ENCODE measurements around the gene PNPLA8.

Gene PNPLA8

GRCh38 chr7:108464743-108465142 lies 61.2 kb downstream of the PNPLA8 start:
- no peak for DNase-seq

- DNase-seq, result no peak
These were observed 62.3 kb downstream of the PNPLA8 start for GRCh38 chr7:108463613-108464012.

DNA sequence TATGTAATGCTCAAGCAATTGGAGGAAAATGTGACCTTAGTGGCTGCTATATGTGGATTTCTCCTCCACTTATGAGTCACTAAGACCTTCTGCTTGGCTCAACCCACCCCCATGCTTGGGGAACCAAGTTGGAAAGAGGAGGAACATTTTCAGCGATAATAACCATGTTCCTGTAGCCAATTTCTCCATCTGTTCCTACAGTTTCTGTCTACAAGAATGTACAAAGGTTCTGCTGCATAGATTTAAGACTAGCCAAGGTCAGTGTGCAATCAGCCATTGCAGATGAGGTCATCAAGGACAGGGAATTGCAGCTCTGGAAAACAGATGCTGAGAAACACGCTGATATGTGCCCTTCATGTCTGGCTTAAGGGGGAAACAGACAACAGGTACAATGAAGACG lies 64.1 kb downstream of the PNPLA8 start:
- peak; percentile 23 for DNase-seq

DNA sequence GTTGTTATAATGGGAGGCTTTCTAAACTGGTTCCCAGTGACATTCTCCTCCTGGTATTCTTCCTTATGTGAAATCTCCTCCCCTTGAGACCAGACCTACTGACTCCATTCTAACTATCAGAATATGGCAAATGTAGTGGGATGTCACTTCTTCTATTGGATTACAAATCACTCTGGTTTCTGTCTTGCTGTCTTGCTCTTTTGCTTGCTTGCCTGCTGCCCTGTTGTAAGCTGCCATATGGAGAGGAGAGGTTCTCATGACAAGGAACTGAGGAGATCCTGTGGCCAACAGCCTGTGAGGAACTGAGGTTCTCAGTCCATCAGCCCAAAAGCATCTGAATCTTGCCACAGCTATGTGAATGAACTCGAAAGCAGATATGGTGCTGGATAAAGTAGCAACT lies 65.0 kb downstream of the PNPLA8 start:
- DNase-seq, result no peak

- peak; percentile 23 for DNase-seq
These were observed 65.9 kb downstream of the PNPLA8 start for GRCh38 chr7:108459922-108460551.

- DNase-seq, result no peak
These were observed 68.1 kb downstream of the PNPLA8 start for GRCh38 chr7:108457871-108458270.

DNA sequence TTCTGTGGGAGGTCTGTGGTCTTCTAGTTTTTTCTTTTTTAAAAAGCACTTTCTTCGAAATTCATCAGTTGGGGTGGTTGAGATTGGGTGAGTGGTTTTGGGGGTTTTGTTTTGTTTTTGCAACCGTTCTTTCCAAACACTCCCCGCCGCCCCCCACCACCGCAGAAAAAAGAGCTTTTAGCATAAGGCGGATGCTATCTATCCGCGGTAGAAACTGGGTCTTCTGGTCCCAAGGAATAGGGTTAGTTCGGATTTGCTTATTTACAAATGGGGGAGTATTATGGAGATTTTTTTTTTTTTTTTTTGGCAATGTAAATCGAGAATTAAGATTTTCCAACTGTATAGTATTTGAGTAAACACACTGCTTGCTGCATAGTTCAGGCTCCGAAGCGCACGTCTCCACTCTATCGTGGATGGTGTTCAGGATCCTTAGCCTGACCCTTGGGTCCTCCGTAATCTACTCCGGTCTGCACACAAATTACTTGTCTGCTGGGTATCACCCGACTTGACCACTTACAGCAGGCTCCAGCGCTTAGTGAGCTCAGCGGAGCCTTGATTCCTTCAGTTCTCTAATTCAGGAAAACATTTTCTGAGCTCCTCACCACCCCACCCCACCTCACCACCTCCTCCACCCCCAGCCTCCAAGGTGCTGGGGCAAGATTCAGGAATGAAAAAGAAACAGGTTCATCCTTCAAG lies 68.9 kb downstream of the PNPLA8 start:
- DNase-seq, result no peak

- DNase-seq, result peak; percentile 74
These were observed 69.8 kb downstream of the PNPLA8 start, which contains the start of gene NRCAM for GRCh38 chr7:108455998-108456677. Gene NRCAM, minus strand, starts transcription at chr7:108456436. Its CDS starts 216,372 bp downstream, at chr7:108240064.

DNA sequence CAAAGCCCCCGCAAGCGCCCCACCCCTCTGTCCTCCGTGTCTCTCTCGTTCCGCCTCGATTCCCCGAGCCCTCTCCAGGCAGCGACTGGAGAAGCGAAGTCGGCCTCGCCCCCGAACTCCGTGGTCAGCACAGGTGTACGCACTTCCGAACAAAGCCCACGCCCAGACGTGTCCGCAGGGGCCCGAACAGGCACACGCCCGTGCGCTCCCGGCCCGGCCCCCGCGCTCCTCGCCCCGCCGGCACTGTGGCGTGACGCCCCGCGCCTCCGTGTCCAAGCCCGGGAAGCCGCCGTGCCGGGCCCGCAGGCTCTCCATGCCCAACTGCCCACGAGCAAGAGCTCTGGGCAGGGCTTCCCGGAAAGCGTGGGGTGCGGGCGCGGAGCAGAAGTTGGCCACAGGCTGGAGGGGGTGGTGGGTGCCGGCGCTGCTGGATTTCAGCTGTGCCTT lies 70.4 kb downstream of the PNPLA8 start:
- DNase-seq, result peak; percentile 31

GRCh38 chr7:108454674-108455550 lies 71.0 kb downstream of the PNPLA8 start:
- peak; percentile 32 for DNase-seq

- no peak for DNase-seq
These were observed 71.6 kb downstream of the PNPLA8 start for GRCh38 chr7:108454317-108454673.

DNA sequence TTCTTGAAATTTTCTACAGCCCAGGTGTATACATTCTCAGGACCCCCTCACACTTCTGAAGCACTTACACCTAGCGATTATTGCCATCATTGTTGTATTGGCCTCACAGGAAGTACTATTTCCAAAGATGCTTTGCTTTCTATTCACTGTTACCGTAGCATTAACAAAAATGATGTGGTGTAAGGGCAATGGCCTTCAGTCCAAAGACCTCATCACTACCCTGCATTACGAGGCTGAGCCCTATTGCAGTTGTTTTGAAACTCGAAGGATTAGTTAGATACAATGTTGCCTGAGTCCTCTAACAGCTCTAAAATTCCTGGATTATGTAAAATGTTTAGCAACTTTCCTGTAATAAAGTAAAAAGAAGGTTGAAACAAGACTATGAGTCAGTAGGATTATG lies 72.6 kb downstream of the PNPLA8 start:
- no peak for DNase-seq

DNA sequence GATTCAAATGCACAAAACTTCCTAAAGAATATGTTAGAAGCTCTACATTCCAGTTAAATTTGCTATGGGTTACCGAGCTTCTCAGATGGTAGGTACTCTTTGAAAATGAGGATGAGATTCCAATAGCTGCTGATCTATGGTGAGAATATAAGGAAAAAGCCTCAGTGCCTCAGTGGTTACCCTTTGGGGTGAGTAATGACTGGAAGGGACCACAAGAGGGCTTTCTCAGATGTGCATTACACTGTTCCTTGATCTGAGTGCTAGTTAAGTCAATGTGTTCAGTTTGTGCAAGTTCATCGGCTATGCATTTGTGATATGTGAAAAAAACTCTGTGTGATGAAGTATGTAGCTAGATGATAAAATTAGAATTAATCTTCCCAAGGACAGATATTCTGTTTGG lies 73.2 kb downstream of the PNPLA8 start:
- no peak for DNase-seq

DNA sequence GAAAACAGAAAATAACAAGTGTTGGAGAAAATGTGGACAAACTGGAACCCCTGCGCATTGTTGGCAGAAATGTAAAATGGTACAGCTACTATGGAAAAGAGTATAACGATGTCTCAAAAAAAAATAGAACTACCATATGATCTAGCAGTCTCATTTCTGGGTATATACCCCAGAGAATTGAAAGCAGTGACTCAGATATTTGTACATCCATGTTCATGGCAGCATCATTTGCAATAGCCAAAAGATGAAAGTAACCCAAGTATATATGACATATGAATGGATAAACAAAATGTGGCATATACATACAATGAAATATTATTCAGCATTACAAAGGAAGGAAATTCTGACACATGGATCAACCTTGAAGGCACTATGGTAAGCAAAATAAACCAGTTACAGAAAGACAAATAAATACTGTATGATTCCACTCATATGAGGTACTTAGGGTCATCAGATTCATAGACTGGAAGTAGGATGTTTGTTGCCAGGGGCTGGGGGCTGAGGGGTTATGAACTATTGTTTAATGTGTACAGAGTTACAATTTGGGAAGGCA lies 74.6 kb downstream of the PNPLA8 start:
- DNase-seq, result no peak

- no peak for DNase-seq
These were observed 75.8 kb downstream of the PNPLA8 start for GRCh38 chr7:108450160-108450559.

- no peak for DNase-seq
These were observed 76.4 kb downstream of the PNPLA8 start for GRCh38 chr7:108449521-108449920.

GRCh38 chr7:108448584-108449505 lies 77.1 kb downstream of the PNPLA8 start:
- no peak for DNase-seq

- DNase-seq, result peak; percentile 53
These were observed 83.8 kb downstream of the PNPLA8 start for GRCh38 chr7:108442039-108442568.

DNA sequence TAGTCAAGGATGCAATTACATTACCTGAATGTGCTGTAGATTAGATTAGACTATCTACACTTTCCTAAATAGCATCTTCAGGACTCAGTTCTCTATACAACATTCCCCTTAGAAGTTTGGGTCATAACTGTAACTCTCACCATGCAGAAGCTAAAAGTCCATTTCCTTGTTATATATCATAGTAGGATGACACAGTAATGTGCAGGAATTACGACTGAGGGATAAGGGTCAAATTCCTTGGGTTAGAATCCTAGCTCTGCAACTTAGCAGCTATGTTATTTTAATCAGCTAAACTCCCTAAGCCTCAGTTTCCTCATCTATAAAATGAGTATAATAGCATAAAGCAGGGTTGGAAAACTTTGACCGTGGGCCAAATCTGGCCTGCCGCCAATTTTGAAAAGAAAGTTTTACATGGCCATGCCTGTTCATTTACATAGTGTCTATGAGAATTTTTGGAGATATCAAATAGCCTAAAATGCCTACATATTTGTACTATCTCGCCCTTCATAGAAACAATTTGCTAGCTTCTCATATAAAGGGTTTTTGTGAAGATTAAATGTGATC lies 84.5 kb downstream of the PNPLA8 start:
- DNase-seq, result no peak

- no peak for DNase-seq
These were observed 85.3 kb downstream of the PNPLA8 start for GRCh38 chr7:108440613-108441012.

DNA sequence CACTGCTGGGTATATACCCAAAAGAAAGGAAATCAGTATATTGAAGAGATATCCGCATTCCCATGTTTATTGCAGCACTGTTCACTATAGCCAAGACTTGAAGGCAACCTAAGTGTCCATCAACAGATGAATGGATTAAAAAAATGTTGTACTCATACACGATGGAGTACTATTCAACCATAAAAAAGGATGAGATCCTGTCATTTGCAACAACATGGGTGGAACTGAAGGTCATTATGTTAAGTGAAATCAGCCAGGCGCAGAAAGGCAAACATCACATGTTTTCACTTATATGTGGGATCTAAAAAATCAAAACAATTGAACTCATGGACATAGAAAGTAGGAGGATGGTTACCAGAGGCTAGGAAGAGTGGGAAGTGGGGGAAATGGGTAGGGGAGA lies 89.0 kb downstream of the PNPLA8 start:
- DNase-seq, result no peak
